Right renal cortex interstitium (tissue), 3 donors: ENCODE results near the gene LURAP1L. TPM values are rescaled to one million over a fixed set of nuclear protein-coding genes. Genes with fewer than 3 reads are reported as not detected.
"Not testable (repeated sequence)": the region's sequence is repeated elsewhere in the genome, so short reads cannot be mapped to it uniquely, and the experiment has no call there.

Experiments used
- DNase-seq, 3 donors: peaks; one replicate each; pipeline ENCODE4 v3.0.0-alpha.2; 2013; ENCODE audit warnings: low read depth in 3 of 3, low spot score in 2 of 3
- polyA plus RNA-seq, 3 donors: library from polyadenylated mRNA; unstranded; fragments of 120-200 nt; gene quantifications; one replicate each; pipeline ENCODE4 v1.2.1, GENCODE V29; 2013; ENCODE audit not compliant: insufficient read length in 3 of 3

The LURAP1L gene
- polyA plus RNA-seq, 3 donors, result 21.7 to 24.5 (median 23.6) TPM

GRCh38 chr9:12851341-12852090 lies 76.7 kb downstream of the LURAP1L start:
- DNase-seq, result no peak

- DNase-seq, result no peak
Measured at GRCh38 chr9:12853051-12853450, 78.2 kb downstream of the LURAP1L start.

DNA sequence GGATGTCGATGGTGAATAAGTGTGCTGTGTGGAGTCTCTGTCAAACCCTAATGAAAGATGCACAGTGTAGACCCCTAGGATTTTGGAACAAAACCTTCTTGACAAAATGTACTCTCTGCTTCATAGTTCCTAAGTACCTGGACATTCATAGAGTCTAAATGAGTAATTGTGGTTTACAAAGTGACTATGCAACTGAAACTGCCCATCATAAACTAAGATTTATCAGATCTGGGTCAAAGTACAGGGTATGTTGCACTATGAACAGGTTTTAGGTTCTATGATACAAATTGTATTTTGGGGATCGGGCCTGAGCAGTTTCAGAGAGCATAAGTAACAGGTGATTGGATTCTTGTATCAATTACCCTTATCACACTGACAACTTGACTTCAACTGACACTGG lies 79.4 kb downstream of the LURAP1L start:
- DNase-seq, result no peak

DNA sequence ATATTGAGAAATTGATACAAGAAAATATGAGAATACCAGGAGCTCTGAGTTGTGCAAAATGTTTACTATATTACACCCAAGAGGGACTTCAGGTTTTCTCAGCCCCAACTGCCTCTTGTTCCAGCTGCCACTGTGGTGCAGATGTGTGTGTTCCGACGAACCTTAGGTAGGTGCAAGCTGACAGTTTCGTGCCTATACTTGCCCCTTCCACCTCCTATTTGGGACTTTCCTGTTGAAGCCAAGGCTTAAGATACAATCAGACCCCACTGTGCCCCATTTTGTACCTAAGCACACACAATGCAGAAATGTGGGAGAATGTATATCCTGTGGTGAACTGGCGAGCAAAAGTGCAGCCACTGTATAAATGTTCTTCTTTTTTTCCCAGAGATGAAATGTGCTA lies 80.2 kb downstream of the LURAP1L start:
- DNase-seq, result no peak

DNA sequence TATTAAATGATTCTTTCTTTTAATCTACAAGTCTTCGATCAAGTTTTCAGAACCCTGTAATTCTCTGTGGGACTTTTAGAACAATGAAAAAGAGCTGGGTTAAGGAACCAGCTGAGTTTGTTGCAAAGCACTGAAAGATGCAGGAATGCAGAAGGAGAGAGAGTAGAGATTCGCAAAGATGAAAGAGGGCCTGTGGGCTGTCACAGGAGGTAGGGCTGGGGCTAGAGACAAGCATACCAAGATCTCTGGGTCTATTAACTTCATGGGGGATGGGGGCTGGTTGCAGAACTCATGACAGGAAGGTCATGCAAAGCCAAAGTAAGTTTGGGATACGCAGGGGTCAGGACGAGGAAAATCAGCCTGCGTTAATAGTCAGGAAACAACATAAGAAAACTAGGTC lies 81.8 kb downstream of the LURAP1L start:
- DNase-seq, result no peak

GRCh38 chr9:12859704-12860251 lies 85.0 kb downstream of the LURAP1L start:
- DNase-seq, result no peak

- no peak for DNase-seq
Measured at GRCh38 chr9:12860998-12861397, 86.2 kb downstream of the LURAP1L start.

GRCh38 chr9:12862611-12863410 lies 88.0 kb downstream of the LURAP1L start:
- no peak for DNase-seq

DNA sequence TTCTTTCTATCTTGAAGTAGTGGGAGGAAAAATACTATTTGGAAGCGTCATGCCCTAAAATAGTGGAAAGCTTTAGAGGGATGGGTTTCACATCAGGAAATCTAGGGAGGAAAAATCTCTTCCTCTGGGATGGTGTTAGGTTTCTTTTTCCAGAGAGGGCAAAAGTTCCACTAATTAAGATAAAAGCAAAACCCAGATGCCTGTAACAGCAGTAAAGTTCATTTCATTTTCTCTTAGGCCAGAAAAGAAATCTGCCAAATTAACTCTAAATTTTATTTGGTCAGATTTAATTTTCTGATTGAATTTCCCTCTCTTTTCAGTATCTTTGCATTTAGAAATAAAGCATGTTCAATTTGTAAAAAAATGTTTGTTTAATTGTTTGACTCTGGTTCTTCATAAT lies 88.8 kb downstream of the LURAP1L start:
- no peak for DNase-seq

GRCh38 chr9:12865380-12865779 lies 90.6 kb downstream of the LURAP1L start:
- not testable (repeated sequence) for DNase-seq

Other genes starting within 250 kb of the LURAP1L start
- gene TYRP1, start 81.6 kb upstream of the LURAP1L start, polyA plus RNA-seq, result 1 to 10 TPM; 1.1 to 2.1 (median 1.2) TPM